Small intestine (tissue), 7 donors: ENCODE data around the gene RAB24. TPM values are rescaled to one million over a fixed set of nuclear protein-coding genes. Genes with fewer than 3 reads are reported as not detected.
A peak's percentile ranks its signal among the peaks of the same experiment; 100 is the strongest.

ENCODE experiments used
- DNase-seq, 2 donors: peaks; one replicate each; pipeline versions ENCODE4 v3.0.0 to v3.0.0-alpha.2; 2013
- FAIRE-seq: peaks from 2 replicates; lab custom pipeline; 2012; peaks lifted over from hg19 to GRCh38; lab: Jason Lieb, UNC
- H3K27ac ChIP-seq, 3 donors: one replicate each; pipeline ENCODE4 v1.5.1; 2013; ENCODE audit warnings: low read length in 2 of 3, mild to moderate bottlenecking in 2 of 3, control low read depth in 1 of 3, inconsistent platforms in 1 of 3, low read depth in 1 of 3, moderate library complexity in 1 of 3
- H3K27me3 ChIP-seq, 3 donors: one replicate each; pipeline ENCODE4 v1.6.1; 2013; ENCODE audit warnings: low read length in 3 of 3, inconsistent platforms in 1 of 3; ENCODE audit not compliant: control insufficient read depth in 3 of 3, insufficient read depth in 3 of 3
- H3K36me3 ChIP-seq, 3 donors: one replicate each; pipeline ENCODE4 v1.6.1; 2013; ENCODE audit warnings: low read length in 3 of 3, inconsistent platforms in 1 of 3, low read depth in 1 of 3, mild to moderate bottlenecking in 1 of 3, moderate library complexity in 1 of 3; ENCODE audit not compliant: control insufficient read depth in 3 of 3, insufficient read depth in 2 of 3
- H3K4me1 ChIP-seq, 3 donors: one replicate each; pipeline ENCODE4 v1.6.1; 2013; ENCODE audit warnings: low read length in 2 of 3, inconsistent platforms in 1 of 3, low read depth in 1 of 3, mild to moderate bottlenecking in 1 of 3, moderate library complexity in 1 of 3; ENCODE audit not compliant: control insufficient read depth in 3 of 3, insufficient read depth in 2 of 3
- H3K4me3 ChIP-seq, 3 donors: one replicate each; pipeline ENCODE4 v1.5.1; 2013; ENCODE audit warnings: low read length in 3 of 3, control low read depth in 1 of 3, inconsistent platforms in 1 of 3, low read depth in 1 of 3, mild to moderate bottlenecking in 1 of 3, moderate library complexity in 1 of 3
- H3K9me3 ChIP-seq, 2 donors: one replicate each; pipeline ENCODE4 v1.6.1; 2013; ENCODE audit warnings: low read depth in 1 of 2, low read length in 1 of 2; ENCODE audit not compliant: control insufficient read depth in 2 of 2, insufficient read depth in 1 of 2
- WGBS, 3 donors: extraction: QIAGEN DNeasy Blood & Tissue Kit; methylation state at CpG; one replicate each; pipeline ENCODE4 v1.1.7; 2013; 5-methylcytosine and 5-hydroxymethylcytosine counted together
- polyA plus RNA-seq, 4 donors: library from polyadenylated mRNA; stranded (reverse) in 3 of 4; unstranded in 1 of 4; fragments of 200-250 nt in 3 of 4; fragments of 120-200 nt in 1 of 4; gene quantifications; one replicate each; pipeline versions ENCODE4 v1.2.1 to v1.2.3, GENCODE V29; 2013
- donor health status: healthy with polysubstance abuse.
- donor health status: control.
- donor health status: control.
- donor health status: Bipolar disorder and iron deficiency.
- donor health status: healthy.

The RAB24 gene
- polyA plus RNA-seq, 4 donors, result 48.1 to 80.1 (median 73.0) TPM

- H3K27me3 ChIP-seq, result no peaks in the 10 kb centered on the region
- FAIRE-seq, result no peak
- DNase-seq, result peak; percentile 35 to 42
- no peaks in the 10 kb centered on the region for H3K4me1 ChIP-seq
- H3K4me3 ChIP-seq, result no peak overlapping the region
- H3K9me3 ChIP-seq, result no peaks in the 10 kb centered on the region
- 41 to 60% (median 56%) methylated on average over 12 of the region's 12 CpGs for WGBS, 3 donors
- peaks cover 18 to 85% (median 28%) of the 10 kb centered on the region in 3 donors for H3K36me3 ChIP-seq
- no peak overlapping the region for H3K27ac ChIP-seq
These were observed 32.6 kb upstream of the RAB24 start for GRCh38 chr5:177336112-177336511.

DNA sequence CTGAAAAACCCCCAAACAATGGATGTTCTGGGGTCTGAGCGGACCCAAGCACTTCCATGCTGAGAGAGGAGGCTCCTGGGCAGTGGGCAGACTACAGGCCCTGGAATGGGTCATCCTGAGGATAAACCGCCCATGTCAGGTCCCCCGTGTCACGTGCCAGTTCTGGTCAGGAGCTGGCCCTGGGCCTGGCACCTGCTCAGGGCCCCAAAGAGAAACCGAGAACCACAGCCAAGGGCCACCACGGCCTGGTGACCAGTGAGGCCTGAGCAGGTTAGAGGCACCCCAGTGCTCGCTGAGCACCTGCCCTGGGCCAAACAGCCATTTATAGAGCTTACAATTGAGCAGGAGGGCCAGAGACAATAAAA, 32.2 kb upstream of the RAB24 start:
- FAIRE-seq, result no peak
- no peak for DNase-seq
- 92 to 96% (median 95%) methylated on average over 7 of the region's 7 CpGs for WGBS, 3 donors
- H3K27ac ChIP-seq, result no peak overlapping the region
- peaks cover 18 to 89% (median 28%) of the 10 kb centered on the region in 3 donors for H3K36me3 ChIP-seq
- H3K4me3 ChIP-seq, result no peak overlapping the region
- no peaks in the 10 kb centered on the region for H3K9me3 ChIP-seq
- H3K27me3 ChIP-seq, result no peaks in the 10 kb centered on the region
- no peaks in the 10 kb centered on the region for H3K4me1 ChIP-seq

DNA sequence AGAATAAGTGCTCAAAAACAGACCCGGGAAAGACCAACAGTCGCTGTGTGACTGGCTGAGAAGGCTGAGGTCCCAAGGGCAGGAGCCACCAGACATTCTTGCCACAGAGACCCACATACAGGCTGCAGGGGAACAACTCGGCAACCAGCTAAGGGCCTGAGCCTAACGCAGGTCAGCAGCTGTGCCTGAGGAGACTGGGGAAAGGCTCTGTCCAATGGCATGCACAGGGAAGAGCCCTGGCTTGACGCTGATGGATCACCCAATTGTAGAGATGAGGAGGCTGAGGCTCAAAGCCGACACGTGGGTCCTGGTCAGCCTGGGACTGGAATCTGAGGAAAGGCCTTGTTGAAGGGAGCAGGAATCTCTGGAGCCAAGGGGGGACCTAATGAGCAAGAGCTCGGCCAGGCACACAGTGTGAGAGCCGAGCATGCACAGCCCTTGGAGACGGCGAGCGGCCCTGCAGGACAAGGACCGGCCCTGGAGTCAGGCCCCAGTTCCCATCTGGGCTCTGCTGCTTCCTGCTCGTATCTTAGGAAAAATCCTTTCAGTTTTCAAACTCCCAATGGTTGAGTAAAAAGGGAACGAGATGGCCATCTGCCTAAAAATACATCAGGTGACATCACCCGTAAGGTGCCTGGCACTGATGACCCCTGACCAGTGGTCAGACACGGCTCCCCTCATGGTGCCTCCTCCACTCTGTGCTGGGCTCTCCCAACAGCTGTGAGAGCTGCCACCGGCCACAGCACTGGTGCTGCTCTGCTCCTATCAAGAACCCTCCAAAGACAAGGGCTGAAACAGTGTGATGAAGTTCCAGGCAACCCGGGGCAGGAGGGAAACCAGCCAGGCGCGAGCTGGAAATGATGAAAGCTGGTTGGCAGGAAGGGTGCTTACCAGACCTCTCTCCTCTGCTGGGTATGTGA, 31.5 kb upstream of the RAB24 start:
- Histone ChIP-seq H3K9me3 (no peaks in the 10 kb centered on the region), H3K27ac (no peak overlapping the region), H3K36me3 (peaks cover 18 to 96% (median 28%) of the 10 kb centered on the region in 3 donors), H3K27me3 (no peaks in the 10 kb centered on the region), H3K4me3 (no peak overlapping the region), H3K4me1 (no peaks in the 10 kb centered on the region)
- no peak for DNase-seq
- FAIRE-seq, result no peak
- WGBS, 3 donors, result 91 to 94% (median 92%) methylated on average over 21 of the region's 21 CpGs

GRCh38 chr5:177334155-177334551, 30.6 kb upstream of the RAB24 start:
- no peaks in the 10 kb centered on the region for H3K4me1 ChIP-seq
- FAIRE-seq (no peak), DNase-seq (no peak)
- H3K36me3 ChIP-seq, result peaks cover 20 to 97% (median 28%) of the 10 kb centered on the region in 3 donors
- no peaks in the 10 kb centered on the region for H3K9me3 ChIP-seq
- H3K27me3 ChIP-seq, result no peaks in the 10 kb centered on the region
- H3K4me3 ChIP-seq, result no peak overlapping the region
- no peak overlapping the region for H3K27ac ChIP-seq
- 78 to 83% (median 81%) methylated on average over 15 of the region's 15 CpGs for WGBS, 3 donors

DNA sequence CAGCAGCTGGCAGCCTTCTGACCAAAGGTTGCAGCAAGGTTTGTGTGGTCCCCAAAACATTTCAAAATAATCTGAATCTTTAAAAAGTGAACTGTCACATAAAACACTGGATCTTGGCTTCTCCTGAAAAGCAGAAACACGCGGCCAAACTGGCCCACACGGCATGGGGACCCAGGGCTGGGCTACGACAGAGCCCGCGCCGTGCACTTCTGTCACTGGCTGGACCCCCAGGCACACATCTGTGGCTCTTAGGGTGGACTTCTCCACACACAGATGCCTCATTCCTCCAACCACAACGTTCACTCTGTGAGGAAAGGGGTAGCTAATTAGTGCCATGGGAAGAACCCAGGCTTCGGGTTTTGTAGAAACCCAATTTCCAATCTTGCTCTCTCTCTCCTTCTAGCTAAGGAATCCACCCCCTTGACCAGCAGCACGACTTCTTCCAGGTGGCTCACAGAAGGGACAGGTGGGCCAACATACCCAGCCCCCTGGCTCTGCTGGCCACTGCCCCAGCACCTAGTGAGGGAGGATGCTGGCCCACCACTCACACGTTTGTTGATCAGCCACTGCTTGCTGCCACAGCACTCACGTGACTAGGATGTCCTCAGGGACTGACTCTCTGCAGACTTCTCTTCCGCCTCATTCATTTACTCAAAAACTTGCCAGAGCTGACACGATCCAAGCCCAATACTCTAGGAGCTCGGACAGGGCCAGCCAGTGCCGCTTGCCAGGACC, 30.1 kb upstream of the RAB24 start:
- H3K4me1 ChIP-seq, result no peaks in the 10 kb centered on the region
- H3K27ac ChIP-seq, result no peak overlapping the region
- H3K36me3 ChIP-seq, result peaks cover 20 to 95% (median 28%) of the 10 kb centered on the region in 3 donors
- H3K4me3 ChIP-seq, result no peak overlapping the region
- H3K9me3 ChIP-seq, result no peaks in the 10 kb centered on the region
- no peaks in the 10 kb centered on the region for H3K27me3 ChIP-seq
- whole genome bisulfite sequencing, 3 donors, result 92% methylated on average over 16 of the region's 16 CpGs
- DNase-seq, result no peak
- FAIRE-seq, result no peak

DNA sequence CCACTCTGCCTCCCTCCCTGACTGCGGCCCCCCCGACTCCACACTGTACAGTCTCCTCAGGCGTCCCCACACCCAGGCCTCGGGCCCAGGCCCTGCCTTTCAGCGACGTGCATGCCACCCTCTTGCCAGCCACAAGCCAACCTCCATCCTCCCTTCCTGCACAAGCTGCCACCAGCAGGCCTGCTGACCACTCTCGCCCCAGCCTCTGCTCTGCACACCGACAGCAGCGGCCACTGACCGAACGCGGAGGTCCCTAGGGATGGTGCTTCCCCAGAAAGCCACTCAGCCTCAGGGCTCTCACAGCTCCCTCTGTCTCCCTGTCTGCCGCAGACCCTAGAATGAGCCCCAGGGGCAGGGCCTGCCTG, 29.4 kb upstream of the RAB24 start:
- WGBS, 3 donors, result 86 to 94% (median 91%) methylated on average over 13 of the region's 13 CpGs
- Histone ChIP-seq H3K27me3 (no peaks in the 10 kb centered on the region), H3K4me3 (no peak overlapping the region), H3K9me3 (no peaks in the 10 kb centered on the region), H3K27ac (no peak overlapping the region), H3K36me3 (peaks cover 20 to 94% (median 23%) of the 10 kb centered on the region in 3 donors), H3K4me1 (peaks cover 0 to 6% (median 0%) of the 10 kb centered on the region in 3 donors)
- FAIRE-seq (no peak), DNase-seq (no peak)

DNA sequence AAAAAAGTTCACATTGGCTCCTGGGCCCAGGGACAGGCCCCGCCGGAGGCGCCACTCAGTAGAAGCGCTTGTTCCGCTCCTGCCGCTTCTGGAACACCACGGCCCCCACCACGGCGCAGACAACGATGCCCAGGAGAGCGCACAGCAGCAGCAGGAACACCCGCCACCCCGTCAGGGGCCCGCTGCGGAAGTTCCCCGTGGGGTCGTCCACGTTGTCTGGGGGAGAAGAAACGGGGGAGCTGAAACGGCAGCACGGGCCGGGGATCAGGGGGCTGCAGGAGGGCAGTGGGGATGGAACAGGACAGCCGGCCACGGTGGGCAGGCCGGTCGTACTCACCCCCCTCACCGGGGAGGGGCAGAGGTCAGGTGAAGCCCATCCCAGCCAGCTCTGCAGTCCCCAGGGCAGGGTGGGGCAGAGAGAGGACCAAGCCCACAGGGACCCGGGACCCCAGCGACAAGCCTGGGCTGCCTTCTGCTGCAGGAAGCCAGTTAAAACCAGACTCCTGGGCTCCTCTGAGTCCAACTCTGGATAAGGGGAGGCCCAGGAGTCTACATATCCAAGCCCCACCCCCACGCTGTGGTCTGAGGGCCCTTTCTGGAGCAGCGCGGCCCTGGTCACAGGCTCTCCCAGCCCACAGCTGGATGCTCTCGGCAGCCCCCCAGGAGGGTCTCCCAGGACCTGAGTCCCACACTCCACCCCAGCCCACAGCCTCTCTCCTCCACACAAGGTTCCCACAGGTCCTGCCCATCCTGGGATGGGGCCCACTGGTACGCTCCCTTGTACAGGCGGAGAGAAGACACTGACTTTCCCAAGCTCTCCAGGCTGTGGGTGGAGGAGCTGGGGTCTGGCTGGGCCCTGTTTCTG, 28.7 kb upstream of the RAB24 start:
- Histone ChIP-seq H3K9me3 (no peaks in the 10 kb centered on the region), H3K36me3 (peaks cover 14 to 87% (median 18%) of the 10 kb centered on the region in 3 donors), H3K27me3 (no peaks in the 10 kb centered on the region), H3K4me3 (no peak overlapping the region), H3K4me1 (peaks cover 0 to 10% (median 0%) of the 10 kb centered on the region in 3 donors), H3K27ac (no peak overlapping the region)
- FAIRE-seq, result no peak
- no peak for DNase-seq
- 83 to 90% (median 90%) methylated on average over 33 to 35 of the region's 35 CpGs for WGBS, 3 donors
